Measurements from ENCODE around the gene WIZ. TPM values are rescaled to one million over a fixed set of nuclear protein-coding genes. Genes with fewer than 3 reads are reported as not detected.

The WIZ gene

DNA sequence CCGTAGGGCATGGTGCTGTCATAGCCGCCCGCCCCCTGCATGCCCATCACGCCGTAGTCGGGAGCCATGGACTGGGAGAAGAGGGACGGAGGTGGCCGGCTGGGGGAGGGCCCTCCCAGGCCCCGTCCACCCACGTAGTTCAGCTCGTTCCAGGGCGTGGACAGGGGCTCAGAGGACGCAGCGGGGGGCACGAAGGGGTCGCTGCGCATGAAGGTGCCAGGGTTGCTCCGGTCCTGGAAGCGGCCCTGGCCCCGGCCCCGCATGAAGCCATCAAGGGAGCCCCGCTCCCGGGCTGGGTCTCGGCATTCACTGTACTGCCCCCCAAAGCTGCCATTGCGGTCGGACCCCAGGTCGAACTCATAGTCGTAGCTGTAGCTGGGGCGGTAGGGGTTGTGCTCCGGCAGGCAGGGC lies 76.9 kb downstream of the WIZ start:
- WGBS (ENCODE audit: extremely low coverage, insufficient coverage, low lambda C conversion rate) = no CpG with 5 or more reads among the region's 30 CpGs
- Histone ChIP-seq H4K5ac (ENCODE audit: low read length) (no peak overlapping the region), H4K8ac (ENCODE audit: low read depth, low read length) (no peak overlapping the region), H2BK15ac (replicated peaks; ENCODE audit: low read depth) (no peak overlapping the region), H3K4me1 (ENCODE audit: control insufficient read depth, low read depth, low read length) (peaks cover 3% of the 10 kb centered on the region), H3K79me2 (ENCODE audit: control insufficient read depth, insufficient read depth, low read length) (peaks cover 47% of the 10 kb centered on the region), H3K27me3 (ENCODE audit: insufficient read depth, low read length, poor library complexity) (no peaks in the 10 kb centered on the region), H2BK5ac (ENCODE audit: low read length) (no peak overlapping the region), H2BK120ac (ENCODE audit: low read depth, low read length) (no peak overlapping the region), H3K27ac (ENCODE audit: low read depth, low read length) (no peak overlapping the region), H3K4ac (ENCODE audit: low read depth, low read length) (no peak overlapping the region), H3K4me2 (ENCODE audit: low read length) (no peak overlapping the region), H3K56ac (ENCODE audit: low read length) (no peak overlapping the region), H3K79me1 (ENCODE audit: low read length) (peaks cover 12% of the 10 kb centered on the region), H3K9ac (ENCODE audit: low read length) (no peak overlapping the region), H2AK5ac (ENCODE audit: low read length) (no peak overlapping the region), H3K18ac (ENCODE audit: low read length) (no peak overlapping the region), H3K36me3 (ENCODE audit: control insufficient read depth, insufficient read depth, low read length) (peaks cover 17% of the 10 kb centered on the region), H3K23ac (ENCODE audit: low read length) (no peak overlapping the region), H3K4me3 (ENCODE audit: low read length) (no peak overlapping the region)
- DNase-seq = no peak

GRCh38 chr19:15372470-15372869 lies 77.3 kb downstream of the WIZ start:
- Histone ChIP-seq H3K9ac (ENCODE audit: low read length) (no peak overlapping the region), H3K27ac (ENCODE audit: low read depth, low read length) (no peak overlapping the region), H2AK5ac (ENCODE audit: low read length) (no peak overlapping the region), H3K23ac (ENCODE audit: low read length) (no peak overlapping the region), H4K5ac (ENCODE audit: low read length) (no peak overlapping the region), H2BK120ac (ENCODE audit: low read depth, low read length) (no peak overlapping the region), H3K79me1 (ENCODE audit: low read length) (peaks cover 12% of the 10 kb centered on the region), H3K4ac (ENCODE audit: low read depth, low read length) (no peak overlapping the region), H3K79me2 (ENCODE audit: control insufficient read depth, insufficient read depth, low read length) (peaks cover 43% of the 10 kb centered on the region), H2BK5ac (ENCODE audit: low read length) (no peak overlapping the region), H2BK15ac (replicated peaks; ENCODE audit: low read depth) (no peak overlapping the region), H3K4me3 (ENCODE audit: low read length) (no peak overlapping the region), H3K4me2 (ENCODE audit: low read length) (no peak overlapping the region), H3K27me3 (ENCODE audit: insufficient read depth, low read length, poor library complexity) (no peaks in the 10 kb centered on the region), H3K18ac (ENCODE audit: low read length) (no peak overlapping the region), H3K56ac (ENCODE audit: low read length) (no peak overlapping the region), H3K36me3 (ENCODE audit: control insufficient read depth, insufficient read depth, low read length) (peaks cover 18% of the 10 kb centered on the region), H4K8ac (ENCODE audit: low read depth, low read length) (no peak overlapping the region), H3K4me1 (ENCODE audit: control insufficient read depth, low read depth, low read length) (peaks cover 3% of the 10 kb centered on the region)
- no peak for DNase-seq
- no CpG with 5 or more reads among the region's 14 CpGs for WGBS (ENCODE audit: extremely low coverage, insufficient coverage, low lambda C conversion rate)

- no peaks in the 10 kb centered on the region for H3K4me1 ChIP-seq (ENCODE audit: control insufficient read depth, low read depth, low read length)
- no peak overlapping the region for H3K9ac ChIP-seq (ENCODE audit: low read length)
- H3K27me3 ChIP-seq (ENCODE audit: insufficient read depth, low read length, poor library complexity) = no peaks in the 10 kb centered on the region
- no peak overlapping the region for H2AK5ac ChIP-seq (ENCODE audit: low read length)
- H3K79me1 ChIP-seq (ENCODE audit: low read length) = peaks cover 12% of the 10 kb centered on the region
- H3K4me3 ChIP-seq (ENCODE audit: low read length) = no peak overlapping the region
- H4K5ac ChIP-seq (ENCODE audit: low read length) = no peak overlapping the region
- DNase-seq = no peak
- no peak overlapping the region for H3K27ac ChIP-seq (ENCODE audit: low read depth, low read length)
- no peak overlapping the region for H3K4me2 ChIP-seq (ENCODE audit: low read length)
- H3K36me3 ChIP-seq (ENCODE audit: control insufficient read depth, insufficient read depth, low read length) = peaks cover 18% of the 10 kb centered on the region
- no peak overlapping the region for H3K18ac ChIP-seq (ENCODE audit: low read length)
- H3K23ac ChIP-seq (ENCODE audit: low read length) = no peak overlapping the region
- H2BK120ac ChIP-seq (ENCODE audit: low read depth, low read length) = no peak overlapping the region
- H3K4ac ChIP-seq (ENCODE audit: low read depth, low read length) = no peak overlapping the region
- peaks cover 38% of the 10 kb centered on the region for H3K79me2 ChIP-seq (ENCODE audit: control insufficient read depth, insufficient read depth, low read length)
- no peak overlapping the region for H4K8ac ChIP-seq (ENCODE audit: low read depth, low read length)
- WGBS (ENCODE audit: extremely low coverage, insufficient coverage, low lambda C conversion rate) = no CpG with 5 or more reads among the region's 17 CpGs
- no peak overlapping the region for H3K56ac ChIP-seq (ENCODE audit: low read length)
- H2BK5ac ChIP-seq (ENCODE audit: low read length) = no peak overlapping the region
- no peak overlapping the region for H2BK15ac ChIP-seq (replicated peaks; ENCODE audit: low read depth)
Observed at GRCh38 chr19:15371786-15372380, 77.9 kb downstream of the WIZ start.

GRCh38 chr19:15371119-15371518 lies 78.6 kb downstream of the WIZ start:
- H3K18ac ChIP-seq (ENCODE audit: low read length) = no peak overlapping the region
- no peak overlapping the region for H3K9ac ChIP-seq (ENCODE audit: low read length)
- no peak overlapping the region for H3K56ac ChIP-seq (ENCODE audit: low read length)
- no peak overlapping the region for H2AK5ac ChIP-seq (ENCODE audit: low read length)
- H2BK15ac ChIP-seq (replicated peaks; ENCODE audit: low read depth) = no peak overlapping the region
- H3K79me2 ChIP-seq (ENCODE audit: control insufficient read depth, insufficient read depth, low read length) = peaks cover 30% of the 10 kb centered on the region
- no peak for DNase-seq
- no peaks in the 10 kb centered on the region for H3K27me3 ChIP-seq (ENCODE audit: insufficient read depth, low read length, poor library complexity)
- no peak overlapping the region for H2BK120ac ChIP-seq (ENCODE audit: low read depth, low read length)
- H4K8ac ChIP-seq (ENCODE audit: low read depth, low read length) = no peak overlapping the region
- H3K79me1 ChIP-seq (ENCODE audit: low read length) = peaks cover 10% of the 10 kb centered on the region
- peaks cover 18% of the 10 kb centered on the region for H3K36me3 ChIP-seq (ENCODE audit: control insufficient read depth, insufficient read depth, low read length)
- H3K23ac ChIP-seq (ENCODE audit: low read length) = no peak overlapping the region
- no peaks in the 10 kb centered on the region for H3K4me1 ChIP-seq (ENCODE audit: control insufficient read depth, low read depth, low read length)
- no peak overlapping the region for H3K4me3 ChIP-seq (ENCODE audit: low read length)
- no CpG with 5 or more reads among the region's 7 CpGs for WGBS (ENCODE audit: extremely low coverage, insufficient coverage, low lambda C conversion rate)
- H2BK5ac ChIP-seq (ENCODE audit: low read length) = no peak overlapping the region
- no peak overlapping the region for H3K4me2 ChIP-seq (ENCODE audit: low read length)
- no peak overlapping the region for H4K5ac ChIP-seq (ENCODE audit: low read length)
- no peak overlapping the region for H3K27ac ChIP-seq (ENCODE audit: low read depth, low read length)
- H3K4ac ChIP-seq (ENCODE audit: low read depth, low read length) = no peak overlapping the region

Small RNAs within 50 kb of the gene (small RNA-seq; reads per million reads assigned to genes)
- not detected for gene MIR1470 (ENCODE audit: insufficient read depth)

All from mesendoderm (in vitro differentiated cells).